Nephron (organoid): ENCODE data around the gene PITPNB.

ENCODE experiments used
- H3K27ac Mint-ChIP-seq, 3 experiments: 2 replicates each; pipeline ENCODE4 v1.8.0; 2020; ENCODE audit warnings: mixed read lengths in 3 of 3, mild to moderate bottlenecking in 2 of 3, moderate library complexity in 1 of 3
- H3K27me3 Mint-ChIP-seq: 2 replicates; pipeline ENCODE4 v1.8.0; 2021; ENCODE audit warnings: low read depth, mild to moderate bottlenecking, moderate library complexity, mixed read lengths
- H3K36me3 Mint-ChIP-seq: 2 replicates; pipeline ENCODE4 v1.8.0; 2020; ENCODE audit warnings: low read depth, mixed read lengths
- H3K4me1 Mint-ChIP-seq: 2 replicates; pipeline ENCODE4 v1.8.0; 2020; ENCODE audit warnings: mixed read lengths
- H3K4me3 Mint-ChIP-seq, 3 experiments: 2 replicates each; pipeline ENCODE4 v1.8.0; 2020; ENCODE audit warnings: mild to moderate bottlenecking in 3 of 3, mixed read lengths in 3 of 3, moderate library complexity in 2 of 3
- H3K9me3 Mint-ChIP-seq: 2 replicates; pipeline ENCODE4 v1.8.0; 2020; ENCODE audit warnings: mixed read lengths
- CTCF ChIP-seq, 3 experiments: fragments of 200-600 bp; sonication (generic); IDR thresholded peaks; one replicate each; pipeline ENCODE4 v1.5.0; 2021; ENCODE audit warnings: antibody characterized with exemption in 3 of 3; ENCODE audit not compliant: unreplicated experiment in 3 of 3

Gene PITPNB

GRCh38 chr22:27802346-27803073 is 116.5 kb downstream of the PITPNB start:
- TF ChIP-seq CTCF (IDR thresholded peaks at IDR 0.05; ENCODE audit: unreplicated experiment in 3 of 3), result no peak
- H3K4me3 Mint-ChIP-seq, result peak overlapping the region; percentile 86 to 91 (median 88)
- peaks cover 4% of the 10 kb centered on the region for H3K36me3 Mint-ChIP-seq
- no peaks in the 10 kb centered on the region for H3K9me3 Mint-ChIP-seq
- peaks cover 35% of the 10 kb centered on the region for H3K4me1 Mint-ChIP-seq
- peak overlapping the region; percentile 83 to 92 (median 91) for H3K27ac Mint-ChIP-seq
- peaks cover 46% of the 10 kb centered on the region for H3K27me3 Mint-ChIP-seq
